ENCODE data around the gene F2. TPM values are rescaled to one million over a fixed set of nuclear protein-coding genes. Genes with fewer than 3 reads are reported as not detected.

Gene F2
- total RNA-seq, 1 donor from 2014 or later: 0.19 TPM

DNA sequence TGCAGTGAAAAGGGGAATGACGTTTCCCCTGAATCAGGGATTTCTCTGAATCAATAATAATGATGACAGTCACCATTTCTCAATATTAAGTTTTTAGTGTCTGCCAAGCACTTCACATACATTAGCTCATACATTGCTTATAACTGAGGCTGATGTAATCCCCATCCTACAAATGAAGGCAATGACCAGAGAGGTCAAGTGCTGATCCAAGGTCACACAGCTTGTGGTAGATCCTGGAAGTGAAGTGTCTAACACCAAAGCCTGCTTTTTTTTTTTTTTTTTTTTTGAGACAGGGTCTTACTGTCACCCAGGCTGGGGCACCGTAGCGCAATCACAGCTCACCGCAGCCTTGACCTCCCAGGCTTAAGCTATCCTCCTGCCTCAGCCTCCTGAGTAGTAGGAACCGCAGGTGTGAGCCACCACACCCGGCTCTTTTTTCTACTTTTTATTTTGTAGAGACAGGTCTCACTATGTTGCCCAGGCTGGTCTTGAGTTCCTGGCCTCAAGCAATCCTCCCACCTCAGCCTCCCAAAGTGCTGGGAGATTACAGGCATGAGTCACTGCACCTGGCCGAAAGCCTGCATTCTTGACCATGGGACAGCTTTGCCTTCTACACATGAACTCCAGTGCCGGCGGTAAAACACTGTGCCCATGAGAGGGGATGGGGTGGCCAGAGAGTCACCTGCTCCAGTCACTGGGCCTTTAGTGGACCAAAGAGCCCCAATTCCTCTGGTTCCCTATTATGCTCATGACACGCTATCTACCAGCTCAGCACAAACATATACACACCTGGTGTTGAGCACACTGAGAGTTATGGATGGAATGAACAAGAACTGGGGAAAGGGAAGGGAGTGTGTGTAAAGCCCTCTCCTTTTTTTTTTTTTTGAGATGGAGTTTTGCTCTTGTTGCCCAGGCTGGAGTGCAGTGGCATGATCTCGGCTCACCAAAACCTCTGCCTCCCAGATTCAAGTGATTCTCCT, 36.0 kb upstream of the F2 start:
- no peak overlapping the region for H3K4me3 Mint-ChIP-seq (ENCODE audit: unreplicated experiment)
- TF ChIP-seq, protein P1, sequence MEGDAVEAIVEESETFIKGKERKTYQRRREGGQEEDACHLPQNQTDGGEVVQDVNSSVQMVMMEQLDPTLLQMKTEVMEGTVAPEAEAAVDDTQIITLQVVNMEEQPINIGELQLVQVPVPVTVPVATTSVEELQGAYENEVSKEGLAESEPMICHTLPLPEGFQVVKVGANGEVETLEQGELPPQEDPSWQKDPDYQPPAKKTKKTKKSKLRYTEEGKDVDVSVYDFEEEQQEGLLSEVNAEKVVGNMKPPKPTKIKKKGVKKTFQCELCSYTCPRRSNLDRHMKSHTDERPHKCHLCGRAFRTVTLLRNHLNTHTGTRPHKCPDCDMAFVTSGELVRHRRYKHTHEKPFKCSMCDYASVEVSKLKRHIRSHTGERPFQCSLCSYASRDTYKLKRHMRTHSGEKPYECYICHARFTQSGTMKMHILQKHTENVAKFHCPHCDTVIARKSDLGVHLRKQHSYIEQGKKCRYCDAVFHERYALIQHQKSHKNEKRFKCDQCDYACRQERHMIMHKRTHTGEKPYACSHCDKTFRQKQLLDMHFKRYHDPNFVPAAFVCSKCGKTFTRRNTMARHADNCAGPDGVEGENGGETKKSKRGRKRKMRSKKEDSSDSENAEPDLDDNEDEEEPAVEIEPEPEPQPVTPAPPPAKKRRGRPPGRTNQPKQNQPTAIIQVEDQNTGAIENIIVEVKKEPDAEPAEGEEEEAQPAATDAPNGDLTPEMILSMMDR (IDR thresholded peaks at IDR 0.05): no peak
- DNase-seq (ENCODE audit: extremely low spot score, unreplicated experiment): no peak
- H3K4me1 Mint-ChIP-seq (ENCODE audit: unreplicated experiment): peaks cover 2% of the 10 kb centered on the region
- H3K36me3 Mint-ChIP-seq (ENCODE audit: unreplicated experiment): peaks cover 23% of the 10 kb centered on the region
- no peak overlapping the region for H3K27ac Mint-ChIP-seq (ENCODE audit: unreplicated experiment)
- H3K27me3 Mint-ChIP-seq (ENCODE audit: unreplicated experiment): no peaks in the 10 kb centered on the region
- no peaks in the 10 kb centered on the region for H3K9me3 Mint-ChIP-seq (ENCODE audit: unreplicated experiment)

DNA sequence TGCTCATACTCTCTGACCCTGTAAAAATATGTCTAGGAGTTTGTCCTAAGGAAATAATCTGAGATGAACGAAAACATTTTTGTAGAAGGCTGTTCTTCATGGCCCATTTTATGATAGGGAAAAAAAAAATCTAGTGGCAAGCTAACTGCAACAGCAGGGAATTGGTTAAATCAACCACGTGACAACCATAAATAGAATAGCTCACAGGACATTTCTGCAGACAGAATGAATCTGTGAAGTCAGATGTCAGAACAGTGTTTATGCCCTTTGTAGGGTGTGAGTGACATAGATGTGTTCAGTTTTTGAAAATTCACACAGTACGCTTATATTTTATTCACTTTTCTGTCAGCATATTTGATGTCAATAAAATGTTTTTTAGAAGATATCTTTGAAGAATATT, 34.6 kb upstream of the F2 start:
- H3K4me3 Mint-ChIP-seq (ENCODE audit: unreplicated experiment): no peak overlapping the region
- TF ChIP-seq, protein P1 (IDR thresholded peaks at IDR 0.05): no peak
- no peak for DNase-seq (ENCODE audit: extremely low spot score, unreplicated experiment)
- no peaks in the 10 kb centered on the region for H3K9me3 Mint-ChIP-seq (ENCODE audit: unreplicated experiment)
- no peak overlapping the region for H3K27ac Mint-ChIP-seq (ENCODE audit: unreplicated experiment)
- peaks cover 2% of the 10 kb centered on the region for H3K4me1 Mint-ChIP-seq (ENCODE audit: unreplicated experiment)
- H3K36me3 Mint-ChIP-seq (ENCODE audit: unreplicated experiment): peaks cover 20% of the 10 kb centered on the region
- H3K27me3 Mint-ChIP-seq (ENCODE audit: unreplicated experiment): no peaks in the 10 kb centered on the region

DNA sequence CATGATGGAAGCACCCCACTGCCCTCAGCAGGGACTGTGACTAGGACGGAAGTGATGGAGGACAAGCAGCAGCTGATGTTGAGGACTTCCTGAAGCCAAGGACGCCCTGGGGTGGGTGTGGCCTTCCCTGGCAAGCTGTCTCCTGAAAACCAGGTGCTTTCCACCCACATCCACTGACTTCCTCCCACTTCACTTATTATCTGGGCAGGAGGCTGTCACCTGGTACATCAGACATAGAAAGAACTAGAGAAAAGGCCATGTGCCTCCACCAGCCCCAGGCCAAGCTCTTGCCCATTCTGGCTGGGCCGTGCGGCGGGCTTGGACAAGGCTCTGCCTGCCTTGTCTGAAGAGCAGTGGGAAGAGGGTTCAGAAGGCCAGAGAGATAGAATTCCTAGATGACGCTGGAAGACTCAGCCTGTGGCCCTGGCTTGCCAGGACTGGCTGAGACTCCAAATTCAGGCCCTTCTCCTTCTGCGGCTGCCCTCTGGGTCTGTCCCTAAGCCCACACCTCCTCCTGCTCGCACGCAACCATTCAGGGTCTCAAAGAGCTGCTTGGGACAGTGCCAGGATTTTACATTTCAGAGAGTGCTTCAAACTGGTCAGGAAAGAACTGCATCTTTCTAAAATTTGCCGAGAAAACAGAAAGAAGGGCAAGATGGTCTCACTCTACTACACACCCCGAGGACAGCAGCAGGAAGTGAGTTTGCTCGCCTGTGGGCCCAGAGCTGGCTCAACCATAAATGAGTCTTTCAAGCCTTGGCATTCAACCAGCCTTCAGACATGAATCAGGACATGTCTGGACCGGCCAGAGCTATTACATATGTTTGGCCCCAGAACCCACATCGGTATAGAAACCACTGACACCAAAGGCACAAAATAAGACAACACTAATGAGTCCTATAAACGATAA, 31.9 kb upstream of the F2 start:
- Mint-ChIP-seq H3K36me3 (ENCODE audit: unreplicated experiment) (peaks cover 23% of the 10 kb centered on the region), H3K27me3 (ENCODE audit: unreplicated experiment) (no peaks in the 10 kb centered on the region), H3K4me1 (ENCODE audit: unreplicated experiment) (peaks cover 2% of the 10 kb centered on the region), H3K27ac (ENCODE audit: unreplicated experiment) (no peak overlapping the region), H3K4me3 (ENCODE audit: unreplicated experiment) (no peak overlapping the region), H3K9me3 (ENCODE audit: unreplicated experiment) (no peaks in the 10 kb centered on the region)
- TF ChIP-seq, protein P1 (IDR thresholded peaks at IDR 0.05): no peak
- DNase-seq (ENCODE audit: extremely low spot score, unreplicated experiment): no peak

DNA sequence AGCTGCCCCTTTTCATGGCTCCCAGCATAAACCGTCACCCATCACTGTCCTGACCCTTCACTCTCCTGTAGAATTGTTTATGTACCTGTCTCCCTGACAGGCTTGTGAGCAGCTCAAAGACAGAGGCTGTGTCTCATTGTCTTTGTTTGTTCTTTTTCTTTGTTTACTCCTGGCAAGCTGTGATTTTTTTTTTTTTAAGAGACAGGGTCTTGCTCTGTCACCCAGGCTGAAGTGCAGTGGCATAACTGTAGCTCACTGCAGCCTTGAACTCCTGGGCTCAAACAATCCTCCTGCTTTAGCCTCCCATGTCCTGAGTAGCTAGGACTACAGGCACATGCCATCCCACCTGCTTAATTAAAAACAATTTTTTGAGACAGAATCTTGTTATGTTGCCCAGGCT, 28.3 kb upstream of the F2 start:
- TF ChIP-seq, protein P1 (IDR thresholded peaks at IDR 0.05): no peak
- DNase-seq (ENCODE audit: extremely low spot score, unreplicated experiment): no peak
- Mint-ChIP-seq H3K4me3 (ENCODE audit: unreplicated experiment) (no peak overlapping the region), H3K4me1 (ENCODE audit: unreplicated experiment) (peaks cover 8% of the 10 kb centered on the region), H3K27ac (ENCODE audit: unreplicated experiment) (no peak overlapping the region), H3K36me3 (ENCODE audit: unreplicated experiment) (peaks cover 28% of the 10 kb centered on the region), H3K27me3 (ENCODE audit: unreplicated experiment) (no peaks in the 10 kb centered on the region), H3K9me3 (ENCODE audit: unreplicated experiment) (no peaks in the 10 kb centered on the region)

Data from osteocyte (in vitro differentiated cells).